Hematopoietic multipotent progenitor cell treated with erythropoietin and hydrocortisone succinate and interleukin-3 and kit ligand, for 4 days (in vitro differentiated cells): ENCODE measurements around the gene RHBDL1.
A peak's percentile ranks its signal among the peaks of the same experiment; 100 is the strongest.

ENCODE experiments used
- DNase-seq: peaks from one replicate; pipeline ENCODE4 v3.0.0-alpha.2; 2015

RHBDL1 gene

GRCh38 chr16:721765-722540, 46.5 kb downstream of the RHBDL1 start:
- no peak for DNase-seq

- DNase-seq: no peak
Observed at GRCh38 chr16:722835-723633, 47.6 kb downstream of the RHBDL1 start.

- DNase-seq: no peak
Observed at GRCh38 chr16:723695-724094, 48.2 kb downstream of the RHBDL1 start.

- DNase-seq: no peak
Observed at GRCh38 chr16:724188-725040, 48.9 kb downstream of the RHBDL1 start.

- DNase-seq: no peak
Observed at GRCh38 chr16:725041-725376, 49.5 kb downstream of the RHBDL1 start.

GRCh38 chr16:725463-726187, 50.2 kb downstream of the RHBDL1 start:
- DNase-seq: no peak

GRCh38 chr16:726188-726437, 50.6 kb downstream of the RHBDL1 start:
- no peak for DNase-seq

- peak; percentile 82 for DNase-seq
Observed at GRCh38 chr16:726438-727290, 51.2 kb downstream of the RHBDL1 start, which contains the start of the genes CCDC78 and HAGHL. TSS of gene CCDC78 (minus strand) at chr16:726443. CDS start at chr16:726367, 76 bp downstream. TSS of gene HAGHL (plus strand) at chr16:727106. CDS start at chr16:727510, 404 bp downstream.

GRCh38 chr16:727291-727977, 52.0 kb downstream of the RHBDL1 start:
- DNase-seq: peak; percentile 85
